ENCODE results near the gene TEX54.

DNA sequence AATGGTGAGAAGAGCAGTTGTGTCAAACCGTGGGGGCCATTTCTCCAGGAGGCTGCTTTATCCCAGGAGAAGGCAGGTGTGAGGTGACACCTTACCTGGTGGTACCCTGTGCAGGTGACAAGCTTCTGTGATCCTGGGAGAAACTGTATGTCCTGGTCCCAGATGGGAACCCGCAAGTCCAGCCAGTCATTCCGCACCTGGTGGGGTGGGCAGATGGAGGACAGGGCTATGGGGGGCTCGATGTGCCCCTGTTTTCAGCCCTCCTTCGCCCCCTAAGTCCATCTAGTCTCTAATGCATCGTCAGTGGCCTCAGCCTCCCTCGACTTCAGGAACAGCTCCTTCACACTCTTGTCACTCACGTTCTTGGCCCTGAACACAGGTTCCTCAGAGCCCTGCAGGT, 2.7 kb upstream of the TEX54 start:
- TF ChIP-seq, protein P1, sequence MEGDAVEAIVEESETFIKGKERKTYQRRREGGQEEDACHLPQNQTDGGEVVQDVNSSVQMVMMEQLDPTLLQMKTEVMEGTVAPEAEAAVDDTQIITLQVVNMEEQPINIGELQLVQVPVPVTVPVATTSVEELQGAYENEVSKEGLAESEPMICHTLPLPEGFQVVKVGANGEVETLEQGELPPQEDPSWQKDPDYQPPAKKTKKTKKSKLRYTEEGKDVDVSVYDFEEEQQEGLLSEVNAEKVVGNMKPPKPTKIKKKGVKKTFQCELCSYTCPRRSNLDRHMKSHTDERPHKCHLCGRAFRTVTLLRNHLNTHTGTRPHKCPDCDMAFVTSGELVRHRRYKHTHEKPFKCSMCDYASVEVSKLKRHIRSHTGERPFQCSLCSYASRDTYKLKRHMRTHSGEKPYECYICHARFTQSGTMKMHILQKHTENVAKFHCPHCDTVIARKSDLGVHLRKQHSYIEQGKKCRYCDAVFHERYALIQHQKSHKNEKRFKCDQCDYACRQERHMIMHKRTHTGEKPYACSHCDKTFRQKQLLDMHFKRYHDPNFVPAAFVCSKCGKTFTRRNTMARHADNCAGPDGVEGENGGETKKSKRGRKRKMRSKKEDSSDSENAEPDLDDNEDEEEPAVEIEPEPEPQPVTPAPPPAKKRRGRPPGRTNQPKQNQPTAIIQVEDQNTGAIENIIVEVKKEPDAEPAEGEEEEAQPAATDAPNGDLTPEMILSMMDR (IDR thresholded peaks at IDR 0.05; ENCODE audit: low read length) = no peak
- TF ChIP-seq EZH2 (optimal IDR thresholded peaks at IDR 0.05; ENCODE audit: low read depth, low read length) = no peak
